Right atrium auricular region (tissue), 2 donors: ENCODE data around the gene TRIO. TPM values are rescaled to one million over a fixed set of nuclear protein-coding genes. Genes with fewer than 3 reads are reported as not detected.
A peak's percentile ranks its signal among the peaks of the same experiment; 100 is the strongest.

Experiments
- DNase-seq: peaks from one replicate; pipeline ENCODE4 v3.0.0-alpha.2; 2019; ENCODE audit warnings: low spot score
- H3K27ac ChIP-seq, 2 donors: fragments of 200-600 bp; sonication (generic); 1 replicate in 1 of 2; 2 replicates in 1 of 2; pipeline ENCODE4 v1.5.1; 2016 to 2019
- H3K27me3 ChIP-seq, 2 donors: fragments of 200-600 bp; sonication (generic); one replicate each; pipeline versions ENCODE4 v1.5.1 to v1.6.0; 2017 to 2019
- H3K36me3 ChIP-seq: fragments of 200-600 bp; sonication (generic); one replicate; pipeline ENCODE4 v1.5.1; 2016
- H3K4me1 ChIP-seq, 2 donors: fragments of 200-600 bp; sonication (generic); one replicate each; pipeline versions ENCODE4 v1.5.1 to v1.6.0; 2017 to 2019
- H3K4me3 ChIP-seq, 2 donors: fragments of 200-600 bp; sonication (generic); 1 replicate in 1 of 2; 2 replicates in 1 of 2; pipeline ENCODE4 v1.5.1; 2017 to 2019; ENCODE audit warnings: mild to moderate bottlenecking in 1 of 2, moderate library complexity in 1 of 2
- H3K9me3 ChIP-seq, 2 donors: fragments of 200-600 bp; sonication (generic); one replicate each; pipeline ENCODE4 v1.5.1; 2019
- CTCF ChIP-seq, 2 donors: fragments of 200-600 bp; sonication (generic); IDR thresholded peaks; one replicate each; pipeline ENCODE4 v1.5.1; 2019; ENCODE audit warnings: antibody characterized with exemption in 2 of 2
- total RNA-seq, 2 donors: library from RNA; depleted of rRNA; stranded (reverse); fragments of >200 nt; gene quantifications; one replicate each; pipeline ENCODE4 v1.1.0, GENCODE V29; 2016

The TRIO gene
- total RNA-seq, 2 donors from 2014 or later = 51.6 to 67.0 TPM

GRCh38 chr5:14503681-14504331 lies 360.7 kb downstream of the TRIO start:
- Histone ChIP-seq H3K36me3 (peaks cover 84% of the 10 kb centered on the region), H3K4me1 (peaks cover 0 to 7% of the 10 kb centered on the region in 2 donors), H3K4me3 (no peak overlapping the region), H3K9me3 (no peaks in the 10 kb centered on the region), H3K27me3 (no peaks in the 10 kb centered on the region), H3K27ac (peak overlapping the region in 1 of 2 donors; percentile 68)
- no peak for TF ChIP-seq CTCF (IDR thresholded peaks at IDR 0.05)
- no peak for DNase-seq

GRCh38 chr5:14504332-14504727 lies 361.2 kb downstream of the TRIO start:
- peaks cover 79% of the 10 kb centered on the region for H3K36me3 ChIP-seq
- H3K4me1 ChIP-seq = peaks cover 0 to 7% of the 10 kb centered on the region in 2 donors
- no peaks in the 10 kb centered on the region for H3K9me3 ChIP-seq
- H3K27ac ChIP-seq = peak overlapping the region in 1 of 2 donors; percentile 68
- no peak for DNase-seq
- H3K27me3 ChIP-seq = no peaks in the 10 kb centered on the region
- no peak overlapping the region for H3K4me3 ChIP-seq
- no peak for TF ChIP-seq CTCF (IDR thresholded peaks at IDR 0.05)

GRCh38 chr5:14504816-14505215 lies 361.7 kb downstream of the TRIO start:
- no peak for DNase-seq
- TF ChIP-seq CTCF (IDR thresholded peaks at IDR 0.05) = no peak
- Histone ChIP-seq H3K4me3 (no peak overlapping the region), H3K27me3 (no peaks in the 10 kb centered on the region), H3K9me3 (no peaks in the 10 kb centered on the region), H3K4me1 (peaks cover 0 to 7% of the 10 kb centered on the region in 2 donors), H3K27ac (no peak overlapping the region), H3K36me3 (peaks cover 78% of the 10 kb centered on the region)

GRCh38 chr5:14505310-14506139 lies 362.4 kb downstream of the TRIO start:
- Histone ChIP-seq H3K9me3 (no peaks in the 10 kb centered on the region), H3K27ac (no peak overlapping the region), H3K27me3 (no peaks in the 10 kb centered on the region), H3K4me3 (no peak overlapping the region), H3K4me1 (peaks cover 0 to 7% of the 10 kb centered on the region in 2 donors), H3K36me3 (peaks cover 74% of the 10 kb centered on the region)
- DNase-seq = no peak
- TF ChIP-seq CTCF (IDR thresholded peaks at IDR 0.05) = no peak

- H3K36me3 ChIP-seq = peaks cover 70% of the 10 kb centered on the region
- H3K27me3 ChIP-seq = no peaks in the 10 kb centered on the region
- no peaks in the 10 kb centered on the region for H3K9me3 ChIP-seq
- peaks cover 0 to 7% of the 10 kb centered on the region in 2 donors for H3K4me1 ChIP-seq
- DNase-seq = no peak
- TF ChIP-seq CTCF (IDR thresholded peaks at IDR 0.05) = no peak
- no peak overlapping the region for H3K4me3 ChIP-seq
- no peak overlapping the region for H3K27ac ChIP-seq
Observed at GRCh38 chr5:14506140-14506538, 363.0 kb downstream of the TRIO start.
